GM19463 (cell line): ENCODE data around the gene DIP2C.
"Not testable (repeated sequence)": the region's sequence is repeated elsewhere in the genome, so short reads cannot be mapped to it uniquely, and the experiment has no call there.

ENCODE experiments used
- ATAC-seq: cut with Tn5 transposase; IDR thresholded peaks from one replicate; pipeline ENCODE4 v1.9.1; 2021; ENCODE audit warnings: mild to moderate bottlenecking, moderate library complexity; ENCODE audit not compliant: unreplicated experiment

DIP2C gene

DNA sequence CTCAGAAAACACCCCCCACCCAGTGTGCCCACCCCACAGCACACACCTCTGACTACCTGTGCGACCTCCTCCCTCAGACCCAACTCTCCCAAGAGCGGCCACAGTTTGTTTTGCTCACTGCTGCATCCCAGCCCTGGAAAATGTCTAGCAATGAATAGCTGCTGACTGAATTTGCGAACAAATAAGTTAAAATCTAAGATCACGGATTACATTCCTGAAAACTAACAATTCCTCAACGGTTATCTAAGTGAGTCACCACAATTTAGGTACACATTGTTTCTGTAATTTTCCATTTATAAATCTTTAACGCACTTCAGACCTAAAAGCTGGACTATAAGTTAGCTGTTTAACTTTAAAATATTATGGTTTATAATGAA lies 319.0 kb downstream of the DIP2C start:
- ATAC-seq: no peak

DNA sequence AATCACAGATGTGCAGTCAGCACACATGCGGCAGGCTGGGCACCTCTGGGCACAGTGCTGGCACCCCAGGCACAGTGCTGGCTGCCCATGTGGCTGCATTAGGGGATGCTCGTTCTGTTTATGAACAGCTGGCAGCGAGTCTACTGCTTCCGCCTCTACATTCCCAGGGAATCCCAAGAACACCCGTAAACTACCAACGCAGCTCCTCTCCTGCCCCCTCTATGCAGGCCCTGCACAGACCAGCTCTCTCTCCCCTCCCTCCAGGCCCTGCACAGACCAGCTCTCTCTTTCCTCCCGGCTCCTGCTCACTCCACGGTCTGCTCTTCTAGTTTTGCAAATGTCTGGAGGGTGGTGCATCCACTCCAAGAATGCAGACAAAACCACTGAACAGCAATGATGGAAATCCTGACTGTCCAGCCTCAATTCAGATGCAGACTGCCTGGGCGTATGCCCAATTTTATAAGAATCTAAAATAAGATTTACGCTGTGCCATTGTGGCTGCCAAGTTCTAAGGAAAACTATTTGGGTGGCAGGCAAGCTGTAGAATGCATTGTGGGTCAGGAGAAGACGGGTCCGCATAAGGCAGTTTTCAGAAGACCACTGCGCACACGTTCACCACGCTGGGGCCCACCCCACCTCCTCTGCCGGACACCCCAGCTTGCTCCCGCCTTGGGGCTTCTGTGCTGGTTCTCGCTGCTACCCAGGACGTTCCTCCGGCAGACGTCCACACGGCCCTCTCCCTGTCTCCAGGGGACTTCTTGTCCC lies 319.6 kb downstream of the DIP2C start:
- ATAC-seq: no peak

GRCh38 chr10:369221-369683 lies 320.2 kb downstream of the DIP2C start:
- no peak for ATAC-seq

- no peak for ATAC-seq
Observed at GRCh38 chr10:368579-369220, 320.8 kb downstream of the DIP2C start.

DNA sequence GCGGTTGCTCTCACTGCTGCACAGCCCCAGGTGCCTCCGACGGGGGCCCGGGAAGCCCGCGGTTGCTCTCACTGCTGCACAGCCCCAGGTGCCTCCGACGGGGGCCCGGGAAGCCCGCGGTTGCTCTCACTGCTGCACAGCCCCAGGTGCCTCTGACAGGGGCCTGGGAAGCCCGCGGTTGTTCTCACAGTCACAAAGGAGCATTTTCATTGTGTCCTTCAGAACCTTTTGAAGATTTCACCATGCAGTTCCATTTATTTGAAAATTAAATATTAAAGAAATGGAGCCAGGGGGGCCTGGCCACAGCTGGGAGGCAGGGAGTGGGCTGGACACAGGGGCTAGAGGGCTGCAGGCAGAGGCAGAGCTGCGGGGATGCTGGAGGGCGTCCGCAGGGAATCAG lies 321.4 kb downstream of the DIP2C start:
- ATAC-seq: not testable (repeated sequence)

DNA sequence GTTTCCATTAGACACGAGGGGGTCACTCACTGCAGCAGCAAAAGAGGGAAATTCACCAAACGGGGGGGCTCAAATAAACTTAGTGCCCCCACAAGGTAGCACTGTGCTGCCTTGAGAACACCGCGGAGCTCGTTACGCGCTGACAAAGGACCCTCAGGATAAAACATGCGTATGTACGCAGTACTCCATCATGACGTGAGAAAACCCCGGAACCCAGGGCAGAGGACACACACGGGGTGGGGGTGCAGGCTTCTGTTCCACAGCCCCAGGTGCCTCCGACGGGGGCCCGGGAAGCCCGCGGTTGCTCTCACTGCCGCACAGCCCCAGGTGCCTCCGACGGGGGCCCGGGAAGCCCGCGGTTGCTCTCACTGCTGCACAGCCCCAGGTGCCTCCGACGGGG lies 321.8 kb downstream of the DIP2C start:
- no peak for ATAC-seq

DNA sequence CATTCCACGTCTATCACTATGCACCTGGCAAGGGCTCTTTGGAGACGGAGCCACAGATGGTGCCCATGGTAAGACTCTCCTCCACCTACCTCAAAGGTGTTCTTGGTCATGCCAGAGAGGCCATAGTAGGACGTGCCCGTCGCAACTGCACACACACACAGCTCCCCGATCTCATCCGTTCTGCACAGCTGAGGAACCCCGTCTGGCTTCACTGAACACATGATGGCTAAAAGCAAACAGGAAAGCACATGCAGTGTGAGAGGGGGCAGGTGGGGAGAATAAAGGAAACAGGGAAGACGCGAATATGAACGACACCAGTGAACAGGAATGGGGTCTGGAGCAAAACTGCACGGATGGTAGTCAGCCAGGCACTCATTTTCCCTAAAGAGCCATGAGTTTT lies 323.3 kb downstream of the DIP2C start:
- no peak for ATAC-seq

- no peak for ATAC-seq
Observed at GRCh38 chr10:364267-364775, 325.1 kb downstream of the DIP2C start.

- ATAC-seq: no peak
Observed at GRCh38 chr10:363152-363551, 326.3 kb downstream of the DIP2C start.

- ATAC-seq: no peak
Observed at GRCh38 chr10:361203-362081, 328.0 kb downstream of the DIP2C start.

DNA sequence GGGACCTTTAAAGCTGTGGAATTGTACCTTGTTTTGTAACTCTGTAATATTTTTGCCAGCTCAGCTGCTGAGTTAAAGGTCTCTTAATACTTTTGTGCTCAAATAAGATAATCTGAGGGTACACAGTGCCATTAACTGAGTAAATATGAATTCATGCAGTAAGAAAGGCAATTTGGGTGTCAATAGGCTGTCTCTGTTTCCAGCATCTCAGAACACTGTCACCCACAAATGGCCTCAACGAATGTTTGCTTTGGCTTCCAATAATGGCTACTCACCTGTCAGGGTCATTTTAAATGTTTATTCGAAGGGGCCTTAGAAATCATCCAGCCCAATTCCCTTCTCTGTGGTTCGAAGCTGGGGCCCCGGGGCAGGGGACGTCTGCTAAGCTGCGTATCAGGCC lies 328.8 kb downstream of the DIP2C start:
- no peak for ATAC-seq

DNA sequence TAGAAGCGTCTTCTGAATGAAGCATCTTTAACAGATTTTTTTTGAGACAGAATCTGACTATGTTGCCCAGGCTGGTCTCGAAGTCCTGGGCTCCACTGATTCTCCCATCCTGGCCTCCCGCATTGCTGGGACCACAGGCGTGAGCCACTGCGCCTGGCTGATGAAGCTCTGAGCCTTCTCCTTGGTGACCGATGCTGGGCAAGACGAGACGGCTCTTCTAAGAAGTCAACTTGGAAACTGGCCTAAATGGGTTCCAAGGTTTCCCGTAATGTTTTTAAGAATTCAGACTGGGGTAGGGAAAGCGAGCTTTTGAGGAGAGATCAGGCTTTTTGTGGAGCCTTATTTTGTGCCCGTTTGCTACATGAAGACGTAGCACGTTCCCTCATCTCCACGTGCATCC lies 329.7 kb downstream of the DIP2C start:
- ATAC-seq: no peak

GRCh38 chr10:359093-359492 lies 330.4 kb downstream of the DIP2C start:
- ATAC-seq: no peak

GRCh38 chr10:357201-357950 lies 332.1 kb downstream of the DIP2C start:
- no peak for ATAC-seq

DNA sequence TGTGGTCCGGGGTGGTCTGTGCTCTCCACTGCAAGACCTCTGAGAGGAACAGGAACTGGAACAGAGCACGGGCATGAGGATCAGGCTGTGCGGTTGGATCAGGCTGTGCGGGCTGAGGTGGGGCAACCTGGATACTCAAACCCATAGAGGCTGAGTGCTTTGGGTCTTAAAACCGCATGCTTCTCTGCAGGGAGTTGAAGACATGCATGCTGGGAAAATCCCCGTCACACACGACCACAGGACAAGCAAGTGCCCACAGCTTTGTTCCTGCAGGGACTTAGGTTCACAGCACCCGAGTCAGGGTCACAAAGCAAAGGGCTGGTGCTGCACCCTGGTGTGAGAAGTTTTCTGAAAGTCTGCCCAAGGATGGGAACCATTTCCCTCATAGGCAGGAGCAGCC lies 333.0 kb downstream of the DIP2C start:
- no peak for ATAC-seq

GRCh38 chr10:354901-355617 lies 334.4 kb downstream of the DIP2C start:
- ATAC-seq: no peak

- ATAC-seq: no peak
Observed at GRCh38 chr10:352476-353235, 336.8 kb downstream of the DIP2C start.

GRCh38 chr10:351770-352334 lies 337.6 kb downstream of the DIP2C start:
- ATAC-seq: no peak

DNA sequence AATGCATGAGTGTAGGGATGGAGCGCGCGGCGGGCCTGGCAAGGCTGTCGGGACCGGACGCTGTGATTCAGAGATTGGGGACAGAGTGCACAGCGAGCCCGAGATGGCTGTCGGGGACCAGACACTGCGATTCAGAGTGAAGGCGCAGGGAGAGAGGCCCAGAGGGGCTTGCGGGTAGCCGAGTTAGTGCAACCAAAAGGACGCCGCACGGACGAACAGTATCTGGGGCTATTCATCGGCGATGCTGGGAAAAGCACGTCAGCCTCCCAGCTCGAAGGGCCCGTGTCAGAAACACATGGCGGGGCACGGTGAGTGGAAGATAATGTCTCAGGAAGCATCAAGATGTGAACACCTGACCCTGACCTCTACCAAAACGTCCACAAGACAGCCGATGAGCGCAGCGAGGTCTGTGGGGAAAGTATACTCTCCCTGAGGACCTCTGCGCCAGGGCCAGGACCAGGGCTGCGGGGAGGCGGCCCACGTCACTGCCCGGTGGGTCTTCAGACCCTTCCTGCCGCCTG lies 338.4 kb downstream of the DIP2C start:
- no peak for ATAC-seq
